ENCODE results near the gene BMP6.

BMP6 gene

DNA sequence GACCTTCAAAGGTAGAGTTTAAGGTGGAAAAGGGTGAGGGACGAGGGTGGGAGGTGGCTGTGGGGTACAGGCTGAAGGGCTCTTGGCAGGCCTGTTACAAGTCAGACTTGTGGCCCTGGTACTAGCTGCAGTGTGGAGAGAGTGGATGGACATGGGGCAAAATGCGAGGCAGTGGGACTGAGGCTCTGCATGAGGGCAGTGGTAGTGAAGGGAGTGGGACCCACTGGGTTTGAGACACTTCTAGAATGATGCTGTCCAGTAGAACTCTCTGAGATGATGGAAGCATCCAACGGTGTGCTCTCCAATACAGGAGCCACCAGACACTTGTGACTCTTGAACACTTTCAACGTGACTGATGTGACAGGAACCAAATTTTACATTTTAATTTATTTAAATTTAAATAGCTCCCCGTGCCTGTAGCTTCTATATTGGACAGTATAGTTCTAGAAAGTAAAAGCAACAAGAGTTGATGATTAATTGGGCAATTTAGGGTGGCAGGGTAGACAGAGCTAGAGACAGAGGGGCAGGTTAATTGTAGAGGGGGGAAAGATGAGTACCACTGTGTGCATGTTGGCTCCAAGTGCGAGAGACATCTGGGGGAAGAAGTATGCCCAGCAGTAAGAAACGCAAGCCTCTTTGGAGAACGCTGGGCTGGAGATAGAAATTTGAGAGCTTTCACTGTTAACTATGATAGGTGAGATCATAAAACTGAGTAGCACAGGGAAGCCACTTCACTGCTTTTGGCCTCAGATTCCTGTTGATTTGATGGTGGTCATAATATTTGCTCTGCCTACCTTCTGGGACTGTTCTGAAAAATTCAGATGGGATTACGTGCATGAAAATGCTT lies 107.2 kb downstream of the BMP6 start:
- no peak for DNase-seq (ENCODE audit: low read depth)

- no peak for DNase-seq (ENCODE audit: low read depth)
Measured at GRCh38 chr6:7833751-7834070, 107.8 kb downstream of the BMP6 start.

DNA sequence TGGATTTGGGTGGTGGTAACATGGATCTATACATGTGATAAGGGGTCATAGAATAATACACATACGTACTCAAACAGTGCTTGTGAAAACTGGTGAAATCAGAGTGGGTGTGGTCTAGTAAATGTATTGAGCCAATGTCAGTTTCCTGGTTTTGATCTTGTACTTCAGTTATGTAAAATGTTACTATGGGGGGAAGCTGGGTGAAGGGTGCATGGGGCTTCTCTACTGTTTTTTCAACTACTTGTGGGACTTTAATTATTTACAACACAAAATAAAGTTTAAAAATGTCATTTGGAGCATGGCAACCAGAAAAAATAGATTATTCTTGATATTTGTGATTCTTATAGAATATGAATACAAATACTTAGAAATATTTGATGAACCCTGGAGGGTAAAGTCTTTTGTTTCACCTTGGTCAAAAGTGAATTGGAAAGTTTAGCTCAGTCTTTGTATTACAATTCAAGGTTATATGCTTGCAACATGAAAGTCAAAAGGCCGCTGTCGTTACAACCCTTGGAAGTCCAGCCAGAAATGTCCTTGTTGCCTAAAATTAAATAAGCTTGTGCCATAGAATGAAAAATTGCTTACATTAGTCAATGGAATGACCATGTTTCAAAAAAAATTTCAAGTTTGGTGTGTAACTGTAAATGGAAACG lies 110.6 kb downstream of the BMP6 start:
- no peak for DNase-seq (ENCODE audit: low read depth)

DNA sequence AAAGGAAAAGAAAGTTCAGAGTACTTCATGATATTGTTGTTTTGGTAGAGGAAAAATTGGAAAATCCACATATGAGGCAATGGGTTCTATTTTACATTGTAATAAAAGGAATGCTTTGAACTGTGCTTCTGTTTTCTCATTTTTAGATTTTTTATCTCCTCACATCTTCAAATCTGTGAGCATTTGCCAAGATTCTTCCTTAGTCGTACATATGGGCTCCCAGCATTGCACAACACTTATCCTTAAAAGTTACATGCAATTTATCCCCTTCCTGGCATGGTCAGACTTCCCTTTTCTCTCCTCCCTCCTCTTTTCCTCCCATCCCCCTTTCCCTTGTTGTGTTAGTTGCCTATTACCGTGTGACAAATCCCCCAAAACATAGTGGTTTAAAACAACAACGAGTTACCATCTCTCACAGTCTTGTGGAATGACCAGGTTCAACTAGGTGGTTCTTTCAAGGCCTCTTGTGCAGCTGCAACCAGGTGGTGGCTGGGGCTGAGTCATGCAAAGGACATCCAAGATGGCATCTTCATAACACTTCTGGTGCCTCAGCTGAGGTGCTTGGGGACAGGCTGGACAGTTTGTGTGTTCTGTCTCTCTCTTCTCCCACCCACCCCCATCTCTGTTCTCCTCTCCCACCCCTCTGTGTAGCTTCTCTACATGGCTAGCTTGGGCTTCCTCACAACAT lies 116.0 kb downstream of the BMP6 start:
- no peak for DNase-seq (ENCODE audit: low read depth)

DNA sequence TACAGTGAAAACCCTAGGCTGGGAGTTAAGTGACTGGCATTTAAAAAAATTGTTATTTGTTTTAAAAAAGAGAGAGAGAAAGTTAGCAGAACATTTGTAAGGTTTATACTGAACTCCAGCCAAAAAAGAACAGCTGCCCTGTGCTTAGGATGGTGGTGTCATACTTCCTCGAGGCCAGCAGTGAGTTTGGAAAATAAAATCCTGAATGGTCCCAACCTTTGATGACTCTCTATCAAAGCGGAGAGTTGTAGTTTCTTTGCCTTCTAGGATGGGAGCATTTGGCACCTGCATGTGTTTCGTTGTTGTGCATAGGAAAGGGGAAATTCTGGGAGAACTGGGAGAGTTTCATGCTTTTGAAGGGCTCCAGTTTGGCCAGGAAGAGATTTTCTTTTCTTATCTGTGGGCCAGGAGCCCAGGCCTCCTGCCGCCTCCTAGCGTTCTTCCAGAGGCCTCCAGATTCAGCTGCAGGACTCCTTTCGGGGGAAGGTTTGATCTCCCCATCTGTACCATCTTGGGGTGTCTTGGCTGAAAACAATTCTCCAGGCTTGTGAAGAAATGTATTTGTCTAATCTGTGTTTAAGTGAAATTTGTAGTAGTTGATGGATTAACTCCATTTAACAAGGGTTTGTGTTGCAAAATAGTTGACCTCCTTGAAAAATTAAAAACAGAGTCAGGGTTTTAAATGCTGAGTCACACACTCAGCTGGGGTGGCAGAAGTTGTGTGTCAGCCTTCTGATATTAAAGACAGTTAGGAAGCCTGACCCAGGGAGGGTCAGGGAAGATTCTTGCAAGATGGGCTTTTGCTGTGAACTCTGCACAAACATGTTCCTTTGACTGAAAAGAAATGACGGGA lies 121.3 kb downstream of the BMP6 start:
- DNase-seq (ENCODE audit: low read depth): no peak

DNA sequence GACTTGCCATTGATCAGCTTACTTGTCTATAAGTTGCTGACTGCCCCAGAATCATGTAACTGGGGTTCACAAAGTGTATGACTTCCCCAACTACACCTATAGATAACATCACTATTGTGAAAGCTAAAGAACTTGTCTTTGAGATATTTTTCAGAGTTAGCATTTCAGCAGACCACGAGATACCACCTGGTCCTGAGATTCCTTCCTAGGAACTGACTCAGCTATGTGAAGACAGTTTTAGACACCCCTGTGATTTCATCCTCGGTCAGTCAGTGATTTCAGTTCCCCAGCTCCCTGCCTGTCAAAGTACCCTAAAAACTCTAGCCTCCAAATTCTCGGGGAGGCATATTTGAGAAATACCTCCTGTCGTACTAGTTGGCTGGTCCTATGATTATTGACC lies 122.3 kb downstream of the BMP6 start:
- no peak for DNase-seq (ENCODE audit: low read depth)

- no peak for DNase-seq (ENCODE audit: low read depth)
Measured at GRCh38 chr6:7851780-7852179, 125.9 kb downstream of the BMP6 start.

- DNase-seq (ENCODE audit: low read depth): no peak
Measured at GRCh38 chr6:7859591-7859990, 133.7 kb downstream of the BMP6 start.

- DNase-seq (ENCODE audit: low read depth): no peak
Measured at GRCh38 chr6:7865781-7866180, 139.9 kb downstream of the BMP6 start.

DNA sequence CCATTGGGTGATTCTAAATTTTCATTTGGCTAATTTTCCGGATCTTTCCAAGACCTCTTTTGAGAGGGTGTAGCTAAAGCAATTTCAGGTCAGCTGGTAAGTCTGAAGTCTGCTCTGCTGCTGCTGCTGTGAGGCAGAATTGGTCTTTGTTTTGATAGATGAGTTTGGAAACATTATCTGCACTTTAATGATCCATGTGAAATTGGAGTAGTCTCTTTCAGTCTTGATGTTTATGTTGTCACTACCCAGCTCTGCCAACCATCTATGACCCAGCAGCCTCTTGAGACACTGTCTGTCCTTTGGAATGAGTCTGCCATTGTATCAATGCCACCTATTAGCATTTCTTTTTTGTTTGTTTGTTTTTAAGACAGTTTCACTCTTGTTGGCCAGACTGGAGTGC lies 140.6 kb downstream of the BMP6 start:
- no peak for DNase-seq (ENCODE audit: low read depth)

- no peak for DNase-seq (ENCODE audit: low read depth)
Measured at GRCh38 chr6:7868926-7869325, 143.0 kb downstream of the BMP6 start.

DNA sequence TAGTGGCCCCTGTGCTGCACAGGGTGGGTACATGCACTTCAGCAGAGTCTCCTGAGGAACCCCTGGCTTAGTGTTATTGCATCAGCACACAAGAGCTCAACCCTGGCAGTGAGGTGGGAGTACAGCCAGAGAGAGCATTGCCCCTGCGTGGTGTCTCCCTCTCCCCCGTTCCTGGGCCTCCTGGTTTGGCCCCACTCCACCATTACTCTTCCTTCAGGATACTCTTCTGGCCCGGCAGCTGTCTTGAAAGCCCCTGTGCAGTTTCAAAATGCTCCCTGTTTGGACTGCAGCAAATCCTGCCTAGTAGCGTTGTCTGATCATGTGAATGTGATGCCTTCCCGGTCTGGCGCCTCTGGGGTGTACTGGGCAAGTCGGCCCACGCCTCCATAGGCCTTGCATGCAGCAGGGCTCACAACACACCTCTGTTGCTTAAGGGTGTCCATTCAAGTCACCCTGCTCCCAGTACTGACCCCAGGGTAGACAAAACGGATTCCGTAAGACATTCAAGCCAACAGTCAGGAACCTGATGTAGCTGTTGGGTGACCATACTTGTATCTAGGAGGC lies 152.6 kb downstream of the BMP6 start:
- DNase-seq (ENCODE audit: low read depth): no peak

DNA sequence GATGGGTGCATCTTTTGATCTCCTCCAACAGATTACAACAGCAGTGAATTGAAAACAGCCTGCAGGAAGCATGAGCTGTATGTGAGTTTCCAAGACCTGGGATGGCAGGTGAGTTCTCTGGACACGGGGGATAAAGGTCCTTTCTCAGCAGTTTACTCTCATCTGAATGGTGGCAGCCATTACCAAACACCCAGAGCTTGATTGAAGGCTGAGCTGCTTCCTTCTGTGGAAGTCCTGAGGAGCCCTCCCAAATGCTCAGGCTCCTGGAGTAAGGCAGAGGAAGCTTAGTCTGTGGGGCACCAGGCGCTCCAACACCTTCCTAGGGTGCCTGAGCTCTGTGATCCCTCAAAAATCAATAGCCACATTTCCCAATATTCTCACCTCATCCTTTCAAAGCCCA lies 153.1 kb downstream of the BMP6 start:
- DNase-seq (ENCODE audit: low read depth): no peak

- no peak for DNase-seq (ENCODE audit: low read depth)
Measured at GRCh38 chr6:7879579-7879978, 153.7 kb downstream of the BMP6 start.

DNA sequence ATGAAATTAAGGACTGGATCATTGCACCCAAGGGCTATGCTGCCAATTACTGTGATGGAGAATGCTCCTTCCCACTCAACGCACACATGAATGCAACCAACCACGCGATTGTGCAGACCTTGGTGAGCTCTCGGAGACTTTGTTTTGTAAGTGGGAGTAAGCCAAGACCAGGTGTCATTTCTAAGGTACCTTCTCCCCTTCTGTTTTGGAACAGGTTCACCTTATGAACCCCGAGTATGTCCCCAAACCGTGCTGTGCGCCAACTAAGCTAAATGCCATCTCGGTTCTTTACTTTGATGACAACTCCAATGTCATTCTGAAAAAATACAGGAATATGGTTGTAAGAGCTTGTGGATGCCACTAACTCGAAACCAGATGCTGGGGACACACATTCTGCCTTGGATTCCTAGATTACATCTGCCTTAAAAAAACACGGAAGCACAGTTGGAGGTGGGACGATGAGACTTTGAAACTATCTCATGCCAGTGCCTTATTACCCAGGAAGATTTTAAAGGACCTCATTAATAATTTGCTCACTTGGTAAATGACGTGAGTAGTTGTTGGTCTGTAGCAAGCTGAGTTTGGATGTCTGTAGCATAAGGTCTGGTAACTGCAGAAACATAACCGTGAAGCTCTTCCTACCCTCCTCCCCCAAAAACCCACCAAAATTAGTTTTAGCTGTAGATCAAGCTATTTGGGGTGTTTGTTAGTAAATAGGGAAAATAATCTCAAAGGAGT lies 154.2 kb downstream of the BMP6 start:
- no peak for DNase-seq (ENCODE audit: low read depth)

DNA sequence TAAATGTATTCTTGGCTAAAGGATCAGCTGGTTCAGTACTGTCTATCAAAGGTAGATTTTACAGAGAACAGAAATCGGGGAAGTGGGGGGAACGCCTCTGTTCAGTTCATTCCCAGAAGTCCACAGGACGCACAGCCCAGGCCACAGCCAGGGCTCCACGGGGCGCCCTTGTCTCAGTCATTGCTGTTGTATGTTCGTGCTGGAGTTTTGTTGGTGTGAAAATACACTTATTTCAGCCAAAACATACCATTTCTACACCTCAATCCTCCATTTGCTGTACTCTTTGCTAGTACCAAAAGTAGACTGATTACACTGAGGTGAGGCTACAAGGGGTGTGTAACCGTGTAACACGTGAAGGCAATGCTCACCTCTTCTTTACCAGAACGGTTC lies 154.8 kb downstream of the BMP6 start:
- DNase-seq (ENCODE audit: low read depth): no peak

- no peak for DNase-seq (ENCODE audit: low read depth)
Measured at GRCh38 chr6:7881765-7882500, 156.0 kb downstream of the BMP6 start.

- no peak for DNase-seq (ENCODE audit: low read depth)
Measured at GRCh38 chr6:7882505-7883257, 156.8 kb downstream of the BMP6 start.

GRCh38 chr6:7883381-7883780 lies 157.5 kb downstream of the BMP6 start:
- DNase-seq (ENCODE audit: low read depth): no peak

GRCh38 chr6:7886132-7886531 lies 160.2 kb downstream of the BMP6 start:
- DNase-seq (ENCODE audit: low read depth): no peak

All from activated gamma-delta T cell treated with anti-CD3 and anti-CD28 coated beads, Interleukin-2, amount 50 U/mL, for 16 hours (primary cell).